Natural killer cell treated with Interleukin-12 subunit alpha and Interleukin-12 subunit beta and Interleukin-15 and Interleukin-18, amount 100 ng/mL, for 72 hours (primary cell): ENCODE results near the gene SLC38A10. TPM values are rescaled to one million over a fixed set of nuclear protein-coding genes. Genes with fewer than 3 reads are reported as not detected.

Experiments used
- ATAC-seq, 2 donors: fragments of 150-1000 bp; cut with Tn5 transposase in 1 of 2; sonication (Bioruptor Pico), chemical (Tn5 transposase) in 1 of 2; 2 replicates each; pipeline ENCODE4 v1.10.0; 2021
- DNase-seq: peaks from one replicate; pipeline ENCODE4 v3.0.0; 2022; ENCODE audit warnings: low spot score
- H3K27ac Mint-ChIP-seq, 2 donors: 1 replicate in 1 of 2; 2 replicates in 1 of 2; pipeline ENCODE4 v1.8.0; 2022; ENCODE audit warnings: mixed read lengths in 2 of 2, mild to moderate bottlenecking in 1 of 2, moderate library complexity in 1 of 2
- H3K27me3 Mint-ChIP-seq, 2 donors: 1 replicate in 1 of 2; 2 replicates in 1 of 2; pipeline ENCODE4 v1.8.0; 2022; ENCODE audit warnings: mixed read lengths in 2 of 2
- H3K36me3 Mint-ChIP-seq: one replicate; pipeline ENCODE4 v1.8.0; 2022; ENCODE audit warnings: mixed read lengths
- H3K4me1 Mint-ChIP-seq, 2 donors: 1 replicate in 1 of 2; 2 replicates in 1 of 2; pipeline ENCODE4 v1.8.0; 2022; ENCODE audit warnings: low read depth in 2 of 2, mixed read lengths in 2 of 2, mild to moderate bottlenecking in 1 of 2
- H3K4me3 Mint-ChIP-seq: one replicate; pipeline ENCODE4 v1.8.0; 2022; ENCODE audit warnings: mixed read lengths
- H3K9me3 Mint-ChIP-seq: 2 replicates; pipeline ENCODE4 v1.8.0; 2022; ENCODE audit warnings: mixed read lengths
- total RNA-seq, 2 donors: library from RNA; stranded (reverse); gene quantifications; one replicate each; pipeline ENCODE4 v1.2.3, GENCODE V29; 2022

Gene SLC38A10
- total RNA-seq, 2 donors from 2014 or later: 92.4 to 136 TPM

DNA sequence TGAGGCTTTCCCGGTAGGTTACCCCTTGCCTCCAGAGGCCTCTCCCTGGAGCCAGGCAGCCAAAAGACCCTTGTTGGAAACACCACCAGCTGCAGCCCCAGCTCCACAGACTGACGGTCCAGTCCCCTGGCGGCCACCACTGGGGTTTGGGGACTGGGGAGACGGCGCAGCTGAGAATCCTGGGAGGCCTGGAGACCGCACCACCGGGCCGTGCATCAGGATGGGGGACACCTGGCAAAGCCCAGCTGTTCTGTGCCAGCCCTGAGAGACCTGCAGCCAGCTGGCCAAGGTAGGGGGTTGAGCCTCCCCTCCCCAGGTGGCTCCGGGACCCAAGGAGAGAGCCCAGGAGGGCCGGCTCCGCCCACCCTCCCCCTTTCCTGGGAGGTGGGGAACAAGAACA, 8.3 kb upstream of the SLC38A10 start:
- H3K36me3 Mint-ChIP-seq: no peaks in the 10 kb centered on the region
- ATAC-seq (no peak), DNase-seq (no peak)
- peaks cover 8 to 10% of the 10 kb centered on the region in 2 donors for H3K4me1 Mint-ChIP-seq
- H3K4me3 Mint-ChIP-seq: no peak overlapping the region
- no peak overlapping the region for H3K27ac Mint-ChIP-seq
- H3K27me3 Mint-ChIP-seq: peaks cover 0 to 4% of the 10 kb centered on the region in 2 donors
- H3K9me3 Mint-ChIP-seq: no peaks in the 10 kb centered on the region

DNA sequence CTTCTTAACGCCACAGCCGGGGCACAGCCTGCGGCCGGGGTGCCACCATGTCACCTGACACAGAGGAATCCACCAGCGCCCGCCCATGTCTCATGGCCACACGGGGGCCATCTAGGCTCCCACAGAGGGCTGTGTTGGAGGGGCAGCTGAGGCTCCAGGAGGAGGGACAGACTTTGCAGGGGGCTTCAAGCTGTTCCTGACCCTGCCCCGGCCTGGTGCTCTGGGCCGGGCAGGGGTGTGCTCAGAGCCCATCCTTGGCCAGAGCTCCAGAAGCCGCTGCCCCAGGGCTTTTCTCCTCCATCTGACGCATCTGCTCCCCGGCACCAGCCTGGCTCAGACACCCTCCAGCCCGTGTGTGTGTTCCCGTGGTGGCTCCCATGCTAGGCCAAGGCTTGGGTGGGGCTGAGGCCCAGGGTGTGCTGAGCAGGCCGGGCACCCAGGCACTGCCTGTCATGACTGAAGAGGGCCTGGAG, 7.8 kb upstream of the SLC38A10 start:
- peaks cover 0 to 4% of the 10 kb centered on the region in 2 donors for H3K27me3 Mint-ChIP-seq

DNA sequence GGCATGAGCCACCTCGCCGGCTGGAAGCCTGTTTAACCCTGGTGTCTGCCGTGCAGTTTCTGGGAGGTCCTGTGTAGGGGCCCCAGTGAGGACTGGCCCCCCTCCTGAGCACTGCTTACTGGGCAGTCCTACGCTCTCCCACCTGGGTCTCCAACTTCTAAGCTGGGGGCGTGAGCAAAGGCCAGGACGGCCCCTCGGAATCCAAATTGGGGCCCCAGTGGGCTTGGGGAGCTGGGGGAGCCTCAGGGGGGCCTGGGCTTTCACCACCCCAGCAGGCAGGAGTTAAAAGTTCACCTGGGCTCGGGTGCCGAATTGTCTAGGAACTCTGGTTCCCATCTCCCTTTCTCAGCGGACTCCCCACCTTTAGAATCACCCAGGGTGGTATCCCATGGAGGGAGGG, 7.2 kb upstream of the SLC38A10 start:
- H3K9me3 Mint-ChIP-seq: no peaks in the 10 kb centered on the region
- H3K27ac Mint-ChIP-seq: no peak overlapping the region
- peaks cover 0 to 4% of the 10 kb centered on the region in 2 donors for H3K27me3 Mint-ChIP-seq
- peaks cover 4 to 6% of the 10 kb centered on the region in 2 donors for H3K4me1 Mint-ChIP-seq
- ATAC-seq (no peak), DNase-seq (no peak)
- H3K36me3 Mint-ChIP-seq: no peaks in the 10 kb centered on the region
- no peak overlapping the region for H3K4me3 Mint-ChIP-seq

More for the DNA sequence above, 7.8 kb upstream of the SLC38A10 start:
- H3K4me1 Mint-ChIP-seq: peaks cover 7 to 9% of the 10 kb centered on the region in 2 donors
- ATAC-seq (no peak), DNase-seq (no peak)
- H3K9me3 Mint-ChIP-seq: no peaks in the 10 kb centered on the region
- no peak overlapping the region for H3K27ac Mint-ChIP-seq
- no peaks in the 10 kb centered on the region for H3K36me3 Mint-ChIP-seq
- H3K4me3 Mint-ChIP-seq: no peak overlapping the region

DNA sequence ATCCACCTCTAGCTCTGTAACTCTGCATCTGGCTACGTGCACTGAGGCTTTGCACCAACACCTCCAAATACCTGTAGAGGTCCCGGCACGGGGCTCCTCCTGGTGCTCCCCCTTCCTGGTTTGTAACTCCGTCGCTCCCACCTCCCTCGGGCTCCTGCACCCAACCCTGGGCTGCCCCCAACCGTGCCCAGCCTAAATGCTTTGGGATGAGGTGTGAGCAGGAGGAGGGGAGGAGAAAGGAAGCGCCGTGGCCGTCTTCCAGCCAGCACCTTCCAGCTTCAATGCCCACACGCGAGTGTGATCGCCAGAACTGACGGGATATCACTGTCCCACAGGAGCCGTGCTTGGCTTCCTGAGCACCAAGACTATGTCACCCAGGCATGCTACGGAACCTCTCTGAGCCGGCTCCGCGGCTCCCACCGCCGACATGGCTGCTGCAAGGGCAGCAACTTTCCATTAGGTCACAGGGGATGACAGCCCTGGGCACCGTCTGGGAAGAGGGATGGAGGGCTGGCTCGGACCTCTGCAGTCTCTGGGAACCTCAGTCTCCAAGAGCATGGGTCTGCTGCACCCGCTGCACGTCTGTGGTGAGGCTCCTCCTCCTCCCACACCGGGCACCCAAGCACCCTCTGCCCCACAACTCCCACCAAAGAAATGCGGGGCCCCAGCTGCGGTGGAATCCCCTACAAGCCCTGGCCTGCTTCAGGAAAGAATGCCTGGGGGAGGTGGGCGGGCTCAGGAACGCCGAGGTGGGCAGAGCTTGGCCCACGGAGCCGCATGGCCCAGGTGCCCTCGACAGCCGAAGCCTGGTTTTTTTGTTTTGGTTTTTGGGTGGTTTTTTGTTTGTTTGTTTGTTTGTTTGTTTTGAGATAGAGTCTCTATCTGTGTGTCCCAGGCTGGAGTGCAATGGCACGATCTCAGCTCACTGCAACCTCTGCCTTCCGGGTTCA, 6.4 kb upstream of the SLC38A10 start:
- Mint-ChIP-seq H3K4me3 (no peak overlapping the region), H3K27me3 (peaks cover 0 to 4% of the 10 kb centered on the region in 2 donors), H3K36me3 (no peaks in the 10 kb centered on the region), H3K4me1 (peaks cover 6 to 8% of the 10 kb centered on the region in 2 donors), H3K9me3 (no peaks in the 10 kb centered on the region), H3K27ac (no peak overlapping the region)
- ATAC-seq (no peak), DNase-seq (no peak)

DNA sequence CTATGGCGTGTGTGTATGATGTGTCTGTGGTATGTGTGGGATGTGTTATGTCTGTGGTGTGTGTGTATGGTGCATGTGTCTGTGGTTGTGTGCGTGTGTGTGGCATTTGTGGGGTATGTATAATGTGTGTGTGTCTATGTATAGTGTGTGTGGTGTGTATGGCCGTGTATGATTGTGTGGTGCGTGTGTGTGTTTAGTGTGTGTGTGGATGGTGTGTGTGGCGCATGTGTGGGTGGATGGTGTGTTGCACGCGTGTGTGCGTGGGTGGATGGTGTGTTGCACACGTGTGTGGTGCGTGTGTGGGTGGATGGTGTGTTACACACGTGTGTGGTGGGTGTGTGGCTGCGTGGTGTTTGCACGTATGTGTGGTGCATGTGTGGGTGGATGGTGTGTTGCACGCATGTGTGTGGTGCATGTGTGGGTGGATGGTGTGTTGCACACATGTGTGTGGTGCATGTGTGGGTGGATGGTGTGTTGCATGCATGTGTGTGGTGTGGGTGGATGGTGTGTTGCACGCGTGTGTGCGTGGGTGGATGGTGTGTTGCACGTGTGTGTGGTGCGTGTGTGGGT, 5.6 kb upstream of the SLC38A10 start:
- Mint-ChIP-seq H3K36me3 (no peaks in the 10 kb centered on the region), H3K9me3 (no peaks in the 10 kb centered on the region), H3K4me3 (no peak overlapping the region), H3K27ac (no peak overlapping the region), H3K27me3 (peaks cover 0 to 4% of the 10 kb centered on the region in 2 donors), H3K4me1 (peaks cover 10 to 11% of the 10 kb centered on the region in 2 donors)
- no peak for DNase-seq
- peak in 1 of 2 donors; percentile 11 for ATAC-seq

DNA sequence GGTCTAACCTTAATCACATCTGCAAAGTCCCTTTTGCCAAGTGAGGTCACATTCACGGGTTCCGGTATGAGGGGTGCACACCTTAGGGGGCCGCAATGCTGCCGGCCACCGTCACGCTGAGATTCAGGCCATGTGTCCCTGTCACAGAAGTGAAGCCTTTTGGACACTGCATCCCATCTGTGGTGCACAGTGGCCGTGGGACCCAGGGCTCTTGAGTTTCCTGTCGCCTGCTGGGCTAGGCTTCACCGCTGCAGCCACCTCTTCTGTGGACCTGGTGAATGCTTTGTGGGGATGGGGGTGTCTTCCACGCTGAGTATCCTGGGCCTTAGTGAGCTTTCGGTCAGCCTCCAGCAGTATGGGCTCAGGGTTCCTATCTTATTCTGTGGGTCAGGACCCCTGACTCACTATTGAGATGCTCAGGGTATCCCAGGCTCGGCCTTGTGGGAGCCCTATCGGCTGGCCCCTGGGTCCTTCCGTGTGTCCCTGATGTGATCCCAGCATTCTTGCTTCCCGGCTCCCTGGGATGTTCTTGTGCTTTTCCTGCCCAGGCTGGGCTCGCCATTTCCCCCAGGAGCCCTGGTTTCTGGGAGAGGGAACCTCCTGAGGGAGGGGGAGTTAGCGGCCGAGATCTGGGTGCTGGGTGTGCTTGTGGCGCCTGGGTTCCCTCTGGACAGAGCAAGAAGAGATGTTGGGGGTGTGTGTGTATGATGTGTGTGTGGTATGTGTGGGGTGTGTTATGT, 4.9 kb upstream of the SLC38A10 start:
- peaks cover 0 to 4% of the 10 kb centered on the region in 2 donors for H3K27me3 Mint-ChIP-seq
- H3K27ac Mint-ChIP-seq: no peak overlapping the region
- no peak for ATAC-seq
- H3K9me3 Mint-ChIP-seq: no peaks in the 10 kb centered on the region
- no peak for DNase-seq
- peaks cover 13 to 17% of the 10 kb centered on the region in 2 donors for H3K4me1 Mint-ChIP-seq
- no peaks in the 10 kb centered on the region for H3K36me3 Mint-ChIP-seq
- no peak overlapping the region for H3K4me3 Mint-ChIP-seq

DNA sequence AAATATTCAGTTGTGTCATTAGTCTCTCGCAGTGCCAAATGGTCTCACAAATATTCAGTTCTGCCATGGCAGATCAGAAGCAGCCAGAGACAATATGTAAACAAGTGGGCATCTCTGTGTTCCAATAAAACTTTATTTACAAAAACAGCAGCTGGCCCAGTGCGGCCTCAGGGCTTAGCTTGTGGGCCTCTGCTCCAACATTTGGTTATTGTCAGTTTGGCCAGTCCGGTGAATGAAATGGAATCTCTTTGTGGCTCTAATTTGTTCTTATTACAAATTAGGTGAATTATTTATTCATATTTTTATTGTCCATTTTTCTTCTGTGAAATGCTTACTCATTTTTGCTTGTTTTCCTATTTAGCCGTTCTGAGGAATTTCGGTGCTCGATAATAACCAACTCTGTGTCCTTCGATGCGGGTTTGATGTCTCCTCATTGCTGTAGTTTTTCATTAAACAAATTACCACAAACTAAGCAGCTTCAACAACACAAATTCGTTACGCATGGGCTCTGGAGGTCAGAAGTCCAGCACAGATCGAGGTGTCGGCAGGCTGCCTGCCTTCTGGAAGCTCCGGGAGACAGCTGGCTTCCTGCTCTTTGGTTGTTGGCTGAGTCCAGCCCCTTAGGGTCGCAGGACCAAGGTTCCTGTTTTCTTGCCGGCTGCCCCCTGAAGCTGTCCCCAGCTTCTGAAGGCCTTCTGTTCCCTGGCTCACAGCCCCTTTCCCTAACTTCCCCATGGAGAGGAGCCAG, 4.1 kb upstream of the SLC38A10 start:
- Mint-ChIP-seq H3K27me3 (peaks cover 0 to 4% of the 10 kb centered on the region in 2 donors), H3K27ac (no peak overlapping the region), H3K4me1 (peaks cover 13 to 17% of the 10 kb centered on the region in 2 donors), H3K4me3 (no peak overlapping the region), H3K36me3 (no peaks in the 10 kb centered on the region), H3K9me3 (no peaks in the 10 kb centered on the region)
- ATAC-seq (no peak), DNase-seq (no peak)

DNA sequence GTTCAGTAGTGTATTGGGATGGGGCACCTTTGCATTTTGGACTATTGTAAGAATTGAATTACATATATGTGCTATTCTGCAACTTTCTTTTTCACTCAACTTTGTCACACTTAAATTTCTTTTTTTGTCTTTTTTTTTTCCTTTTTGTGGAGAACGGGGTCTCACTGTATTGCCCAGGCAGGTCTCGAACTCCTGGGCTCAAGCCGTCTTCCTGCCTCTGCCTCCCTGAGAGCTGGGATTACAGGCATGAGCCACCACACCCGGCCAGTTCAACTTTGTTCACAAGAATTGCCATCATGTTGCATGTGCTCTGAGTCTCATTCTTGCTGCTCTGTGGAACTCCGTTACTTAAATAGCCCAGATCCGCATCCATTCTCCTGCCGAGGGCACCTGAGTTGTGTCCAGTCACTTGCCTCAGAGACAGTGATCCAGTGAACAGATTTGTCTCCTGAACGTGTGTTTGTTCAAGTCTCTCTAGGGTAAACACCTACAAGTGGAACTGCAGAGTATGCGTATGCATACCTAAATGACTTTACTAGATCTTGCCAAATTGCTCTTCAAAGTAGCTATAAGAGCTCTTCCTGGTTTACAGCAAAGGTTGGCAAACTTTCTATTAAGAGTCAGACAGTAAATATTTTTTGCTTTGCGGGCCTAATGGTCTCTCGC, 3.4 kb upstream of the SLC38A10 start:
- ATAC-seq: no peak
- Mint-ChIP-seq H3K4me3 (no peak overlapping the region), H3K4me1 (peaks cover 13 to 20% of the 10 kb centered on the region in 2 donors)

DNA sequence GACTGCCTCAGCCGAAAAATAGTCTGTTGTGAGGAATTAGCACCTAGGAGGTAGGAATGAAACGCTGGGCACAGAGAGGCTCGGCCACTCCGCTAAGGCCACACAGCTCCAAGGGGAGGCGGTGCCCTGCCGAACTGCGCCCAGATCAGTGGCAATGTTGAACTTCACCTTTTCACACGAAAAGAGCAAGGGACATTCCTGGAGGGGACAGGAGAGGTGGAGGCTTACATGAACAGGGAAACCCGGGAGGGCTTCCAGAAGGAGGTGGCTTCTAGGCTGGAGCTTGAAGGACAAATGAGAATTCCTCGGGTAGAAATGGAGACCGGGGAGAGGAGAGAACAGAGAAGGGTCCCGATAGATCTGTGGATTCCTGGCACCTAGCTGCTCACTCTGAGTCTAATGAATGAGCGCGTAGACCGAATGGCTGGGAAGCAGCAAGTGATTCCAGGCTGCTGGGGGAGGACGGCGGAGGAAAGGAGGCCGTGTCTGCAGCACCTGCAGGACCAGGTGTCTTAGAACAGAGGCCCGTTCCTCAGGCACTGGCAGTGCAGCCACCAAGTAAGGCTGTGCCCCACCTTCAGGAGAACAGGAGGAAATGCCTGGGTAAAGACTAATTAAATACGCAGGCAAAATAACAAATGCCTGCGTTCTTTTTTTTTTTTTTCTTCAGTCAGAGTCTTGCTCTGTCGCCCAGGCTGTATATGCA, 722 bp upstream of the SLC38A10 start:
- Mint-ChIP-seq H3K4me1 (peaks cover 13 to 25% of the 10 kb centered on the region in 2 donors), H3K4me3 (peak overlapping the region; percentile 99), H3K27me3 (peaks cover 0 to 4% of the 10 kb centered on the region in 2 donors), H3K36me3 (no peaks in the 10 kb centered on the region), H3K27ac (peak overlapping the region; percentile 94 to 96), H3K9me3 (no peaks in the 10 kb centered on the region)
- ATAC-seq (peak; percentile 32 to 40), DNase-seq (no peak)

More for the DNA sequence above, 3.4 kb upstream of the SLC38A10 start:
- no peak overlapping the region for H3K27ac Mint-ChIP-seq
- H3K27me3 Mint-ChIP-seq: peaks cover 0 to 4% of the 10 kb centered on the region in 2 donors
- no peaks in the 10 kb centered on the region for H3K9me3 Mint-ChIP-seq
- no peaks in the 10 kb centered on the region for H3K36me3 Mint-ChIP-seq
- no peak for DNase-seq

DNA sequence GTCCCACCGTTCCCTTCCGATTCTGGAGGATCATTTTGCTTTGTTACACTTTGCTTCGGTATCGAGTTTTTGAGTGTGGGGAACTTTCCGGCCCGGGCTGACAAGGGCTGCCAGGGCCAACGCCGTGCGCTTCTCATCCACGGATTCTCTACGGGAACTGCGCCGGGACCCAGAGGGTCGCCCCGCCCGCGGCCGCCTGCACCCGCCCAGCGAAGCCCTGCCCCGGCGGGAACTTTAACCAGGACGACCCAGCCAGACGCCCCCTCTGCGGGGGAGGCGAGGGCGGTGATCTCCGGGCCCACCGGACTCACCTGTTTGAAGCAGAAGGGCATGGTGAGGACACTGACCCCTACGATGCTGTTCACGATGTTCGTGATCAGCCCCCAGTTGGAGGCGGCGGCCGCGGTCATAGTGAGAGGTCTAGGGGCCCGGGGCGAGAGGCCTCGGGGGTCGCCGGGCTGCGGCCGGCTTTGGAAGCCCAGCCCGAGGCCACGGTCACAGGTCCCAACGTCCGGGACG, 536 bp downstream of the SLC38A10 start:
- DNase-seq: no peak
- Mint-ChIP-seq H3K27ac (peak overlapping the region; percentile 94 to 96), H3K27me3 (no peaks in the 10 kb centered on the region), H3K4me3 (peak overlapping the region; percentile 99), H3K4me1 (peaks cover 8 to 24% of the 10 kb centered on the region in 2 donors), H3K36me3 (no peaks in the 10 kb centered on the region), H3K9me3 (no peaks in the 10 kb centered on the region)
- peak; percentile 5 to 27 for ATAC-seq

DNA sequence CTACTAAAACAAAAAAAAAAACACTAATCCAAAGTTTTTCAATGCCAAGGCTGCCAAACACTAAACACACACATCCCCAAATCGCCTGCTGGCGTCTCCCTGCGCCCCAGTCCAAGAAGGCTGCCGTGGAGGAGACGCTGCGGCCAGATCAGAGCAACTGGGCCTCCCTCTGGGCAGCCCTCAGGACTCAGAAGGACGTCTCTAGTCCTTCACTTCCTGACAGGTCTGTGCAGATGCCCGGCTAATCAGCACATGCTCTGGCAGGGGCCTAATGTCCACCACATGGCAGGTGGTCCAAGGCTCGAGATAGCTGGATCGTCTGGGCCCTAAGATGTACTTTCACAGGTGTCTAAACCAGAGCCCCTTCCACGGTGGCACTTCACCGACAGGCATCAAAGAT, 2.7 kb downstream of the SLC38A10 start:
- Mint-ChIP-seq H3K4me1 (peaks cover 8 to 29% of the 10 kb centered on the region in 2 donors), H3K9me3 (no peaks in the 10 kb centered on the region), H3K4me3 (no peak overlapping the region), H3K27me3 (no peaks in the 10 kb centered on the region), H3K27ac (no peak overlapping the region), H3K36me3 (peaks cover 4% of the 10 kb centered on the region)
- DNase-seq: no peak
- ATAC-seq: no peak

DNA sequence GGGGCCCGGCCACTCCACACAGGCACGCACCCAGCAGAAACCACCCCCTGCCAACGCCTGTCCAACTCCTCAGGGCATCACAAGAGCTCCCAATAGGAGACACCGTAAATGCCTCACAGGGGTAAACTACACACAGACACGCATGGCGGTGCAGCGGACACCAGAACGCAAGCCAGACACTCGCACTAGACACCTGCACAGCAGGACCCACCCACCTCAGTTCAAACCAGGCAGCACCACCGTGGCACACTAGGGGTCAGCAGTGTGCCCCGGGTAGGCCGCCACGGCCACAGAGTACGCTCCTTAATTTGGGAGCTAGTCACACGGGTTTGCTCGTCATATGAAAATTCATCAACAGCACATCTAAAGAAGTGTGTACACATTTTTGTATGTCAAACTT, 3.4 kb downstream of the SLC38A10 start:
- Mint-ChIP-seq H3K27ac (no peak overlapping the region), H3K36me3 (peaks cover 4% of the 10 kb centered on the region)
- peak; percentile 51 to 73 for ATAC-seq

More for the DNA sequence above, 3.4 kb downstream of the SLC38A10 start:
- Mint-ChIP-seq H3K27me3 (no peaks in the 10 kb centered on the region), H3K4me1 (peaks cover 8 to 34% of the 10 kb centered on the region in 2 donors), H3K4me3 (no peak overlapping the region), H3K9me3 (no peaks in the 10 kb centered on the region)
- peak; percentile 81 for DNase-seq
